Thymus (tissue), 11 donors: Measurements from ENCODE around the gene C17orf67. TPM values are rescaled to one million over a fixed set of nuclear protein-coding genes. Genes with fewer than 3 reads are reported as not detected.

ENCODE experiments used
- DNase-seq, 9 donors: peaks; one replicate each; pipeline ENCODE4 v3.0.0-alpha.2; 2013; ENCODE audit warnings: low spot score in 9 of 9, low read depth in 6 of 9, missing footprints in 1 of 9
- H3K27ac ChIP-seq, 2 donors: one replicate each; pipeline ENCODE4 v1.5.1; 2013; ENCODE audit warnings: control low read depth in 1 of 2, low read depth in 1 of 2, low read length in 1 of 2, mild to moderate bottlenecking in 1 of 2, moderate library complexity in 1 of 2
- H3K27me3 ChIP-seq, 2 donors: one replicate each; pipeline ENCODE4 v1.5.1; 2013; ENCODE audit warnings: low read length in 1 of 2; ENCODE audit not compliant: control insufficient read depth in 2 of 2, insufficient read depth in 1 of 2
- H3K36me3 ChIP-seq, 2 donors: one replicate each; pipeline ENCODE4 v1.5.1; 2013; ENCODE audit warnings: low read length in 1 of 2, mild to moderate bottlenecking in 1 of 2, moderate library complexity in 1 of 2; ENCODE audit not compliant: control insufficient read depth in 2 of 2, insufficient read depth in 2 of 2
- H3K4me1 ChIP-seq, 2 donors: one replicate each; pipeline ENCODE4 v1.5.1; 2013; ENCODE audit warnings: low read length in 2 of 2; ENCODE audit not compliant: control insufficient read depth in 2 of 2, insufficient read depth in 2 of 2
- H3K4me3 ChIP-seq, 2 donors: one replicate each; pipeline ENCODE4 v1.5.1; 2013; ENCODE audit warnings: low read length in 2 of 2, control low read depth in 1 of 2, mild to moderate bottlenecking in 1 of 2
- H3K9me3 ChIP-seq, 2 donors: one replicate each; pipeline ENCODE4 v1.5.1; 2013; ENCODE audit warnings: low read length in 1 of 2, mild to moderate bottlenecking in 1 of 2; ENCODE audit not compliant: control insufficient read depth in 2 of 2, insufficient read depth in 1 of 2
- WGBS: extraction: QIAGEN DNeasy Blood & Tissue Kit; methylation state at CpG from one replicate; pipeline ENCODE4 v1.1.7; 2013; 5-methylcytosine and 5-hydroxymethylcytosine counted together
- polyA plus RNA-seq: library from polyadenylated mRNA; stranded (reverse); fragments of 200-250 nt; gene quantifications from one replicate; pipeline ENCODE4 v1.2.3, GENCODE V29; 2013
- total RNA-seq: library from RNA; stranded (reverse); fragments of 120-200 nt; gene quantifications from one replicate; pipeline ENCODE4 v1.2.4, GENCODE V29; 2013
- donor health status: healthy.

C17orf67 gene
- total and polyA plus RNA-seq, 2 donors, result 8.0 to 14.0 TPM

DNA sequence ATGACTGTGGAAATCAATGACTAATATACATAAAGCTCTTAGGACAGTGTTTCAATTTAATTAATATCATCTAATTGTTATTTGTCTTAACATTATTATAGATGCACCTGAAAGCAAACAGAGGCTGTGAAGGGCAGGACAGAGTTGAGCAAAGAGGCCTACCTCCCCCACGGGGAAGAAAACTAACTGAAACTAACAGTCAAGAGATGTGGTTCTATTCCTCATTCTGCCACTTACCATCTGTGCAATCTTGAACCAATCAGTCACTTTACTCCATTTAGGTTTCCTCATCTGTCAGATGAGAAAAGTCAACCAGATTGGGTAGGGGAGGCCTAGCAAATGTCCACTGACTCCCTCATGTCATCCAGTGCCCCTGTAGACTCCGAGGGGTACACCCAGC lies 59.1 kb downstream of the C17orf67 start:
- DNase-seq, result no peak
- whole genome bisulfite sequencing, result 79% methylated on average over 2 of the region's 2 CpGs
- no peak overlapping the region for H3K27ac ChIP-seq
- no peak overlapping the region for H3K4me3 ChIP-seq
- no peaks in the 10 kb centered on the region for H3K36me3 ChIP-seq
- no peaks in the 10 kb centered on the region for H3K27me3 ChIP-seq
- H3K9me3 ChIP-seq, result no peaks in the 10 kb centered on the region
- H3K4me1 ChIP-seq, result peaks cover 6 to 19% of the 10 kb centered on the region in 2 donors

GRCh38 chr17:56773124-56773523 lies 60.6 kb downstream of the C17orf67 start:
- peaks cover 0 to 9% of the 10 kb centered on the region in 2 donors for H3K4me1 ChIP-seq
- H3K4me3 ChIP-seq, result no peak overlapping the region
- H3K27ac ChIP-seq, result no peak overlapping the region
- no peaks in the 10 kb centered on the region for H3K36me3 ChIP-seq
- DNase-seq, result no peak
- WGBS, result 95% methylated on average over 3 of the region's 3 CpGs
- no peaks in the 10 kb centered on the region for H3K27me3 ChIP-seq
- no peaks in the 10 kb centered on the region for H3K9me3 ChIP-seq

GRCh38 chr17:56772442-56772841 lies 61.3 kb downstream of the C17orf67 start:
- 96% methylated on average over 8 of the region's 8 CpGs for WGBS
- Histone ChIP-seq H3K4me3 (no peak overlapping the region), H3K27ac (no peak overlapping the region), H3K27me3 (no peaks in the 10 kb centered on the region), H3K9me3 (no peaks in the 10 kb centered on the region), H3K4me1 (peaks cover 0 to 6% of the 10 kb centered on the region in 2 donors), H3K36me3 (no peaks in the 10 kb centered on the region)
- DNase-seq, result no peak

DNA sequence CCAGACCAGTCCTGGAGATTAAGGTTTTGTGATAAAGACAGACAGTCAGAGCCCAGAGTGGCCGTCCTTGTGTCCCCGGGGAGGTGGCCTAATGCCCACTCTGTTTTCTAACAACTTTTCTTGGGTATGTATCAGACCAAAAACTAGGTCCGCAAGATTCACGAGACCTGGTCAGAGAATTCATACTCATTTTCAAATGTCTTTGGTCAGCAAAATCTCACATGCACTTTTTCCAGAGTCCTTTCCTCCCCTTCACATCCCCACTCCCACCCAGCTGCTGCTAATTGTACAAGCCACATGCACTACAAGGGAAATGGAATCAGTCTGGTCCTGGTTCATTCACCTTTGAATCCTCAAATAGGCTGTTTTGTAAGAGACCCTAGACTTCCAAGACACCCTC lies 61.7 kb downstream of the C17orf67 start:
- H3K4me1 ChIP-seq, result peaks cover 0 to 6% of the 10 kb centered on the region in 2 donors
- WGBS, result 96% methylated on average over 4 of the region's 4 CpGs
- H3K27me3 ChIP-seq, result no peaks in the 10 kb centered on the region
- H3K36me3 ChIP-seq, result no peaks in the 10 kb centered on the region
- no peak overlapping the region for H3K4me3 ChIP-seq
- no peaks in the 10 kb centered on the region for H3K9me3 ChIP-seq
- H3K27ac ChIP-seq, result no peak overlapping the region
- DNase-seq, result no peak

DNA sequence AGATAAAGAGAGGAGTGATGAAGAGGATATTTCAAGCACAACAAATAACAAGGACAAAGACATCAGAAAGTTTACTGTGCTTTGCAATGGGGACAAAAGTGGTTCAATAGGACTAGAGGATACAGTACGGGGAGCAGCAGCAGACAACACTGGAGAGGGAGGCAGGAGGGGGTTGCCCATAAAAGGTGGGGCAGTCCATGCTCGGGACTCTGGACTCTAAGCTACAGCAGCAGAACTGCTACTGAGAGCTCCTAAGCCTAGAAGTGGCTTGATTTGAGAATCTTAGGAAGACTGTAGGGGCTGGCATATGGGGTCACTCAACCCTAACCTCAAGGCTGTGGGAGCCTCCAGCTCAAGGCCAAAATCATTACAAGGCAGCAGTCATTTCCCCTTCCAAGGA lies 62.2 kb downstream of the C17orf67 start:
- H3K27ac ChIP-seq, result no peak overlapping the region
- DNase-seq, result no peak
- H3K4me3 ChIP-seq, result no peak overlapping the region
- H3K4me1 ChIP-seq, result peaks cover 0 to 6% of the 10 kb centered on the region in 2 donors
- H3K27me3 ChIP-seq, result no peaks in the 10 kb centered on the region
- H3K36me3 ChIP-seq, result no peaks in the 10 kb centered on the region
- no peaks in the 10 kb centered on the region for H3K9me3 ChIP-seq
- WGBS, result 98% methylated on average over 2 of the region's 2 CpGs

DNA sequence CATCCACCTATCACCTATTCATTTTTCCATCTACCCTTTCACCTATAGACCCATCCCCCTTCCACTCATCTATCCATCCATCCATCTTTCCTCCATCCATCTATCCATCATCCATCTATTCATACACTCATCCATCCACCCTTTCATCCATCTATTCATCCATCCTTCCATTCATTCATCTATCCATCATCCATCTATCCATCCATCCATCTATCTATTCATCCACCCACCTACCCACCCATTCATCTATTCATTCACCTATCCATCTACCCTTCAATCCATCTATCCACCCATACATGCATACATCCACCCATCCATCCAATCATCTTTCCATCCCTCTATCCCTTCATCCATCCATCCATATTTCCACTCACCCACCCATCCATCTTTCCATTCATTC lies 63.3 kb downstream of the C17orf67 start:
- DNase-seq, result no peak
- Histone ChIP-seq H3K27ac (no peak overlapping the region), H3K9me3 (no peaks in the 10 kb centered on the region), H3K4me1 (peaks cover 0 to 6% of the 10 kb centered on the region in 2 donors), H3K4me3 (no peak overlapping the region), H3K36me3 (no peaks in the 10 kb centered on the region), H3K27me3 (no peaks in the 10 kb centered on the region)

DNA sequence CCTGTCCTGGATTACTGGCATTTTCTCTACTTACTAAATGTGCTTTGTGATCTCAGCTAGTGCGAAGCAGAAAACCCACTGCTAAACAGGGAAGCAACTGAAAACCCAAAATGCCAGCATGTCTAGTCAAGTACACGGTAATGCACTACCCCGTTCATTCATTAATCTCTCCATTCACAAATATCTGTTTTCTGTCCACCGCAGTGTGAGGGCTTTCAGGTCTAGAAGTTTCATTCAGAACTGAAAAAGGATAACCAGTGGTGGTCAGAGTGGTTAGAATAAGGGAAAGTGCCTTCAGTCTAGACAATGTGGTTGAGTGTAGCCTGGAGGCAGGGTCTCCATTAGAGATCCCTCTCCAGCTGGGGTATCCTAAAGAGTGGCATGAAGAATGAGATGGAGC lies 68.3 kb downstream of the C17orf67 start:
- Histone ChIP-seq H3K4me1 (peaks cover 0 to 15% of the 10 kb centered on the region in 2 donors), H3K4me3 (no peak overlapping the region), H3K27ac (no peak overlapping the region), H3K27me3 (no peaks in the 10 kb centered on the region), H3K36me3 (no peaks in the 10 kb centered on the region), H3K9me3 (peaks cover 0 to 4% of the 10 kb centered on the region in 2 donors)
- 97% methylated on average over 4 of the region's 4 CpGs for WGBS
- DNase-seq, result no peak

DNA sequence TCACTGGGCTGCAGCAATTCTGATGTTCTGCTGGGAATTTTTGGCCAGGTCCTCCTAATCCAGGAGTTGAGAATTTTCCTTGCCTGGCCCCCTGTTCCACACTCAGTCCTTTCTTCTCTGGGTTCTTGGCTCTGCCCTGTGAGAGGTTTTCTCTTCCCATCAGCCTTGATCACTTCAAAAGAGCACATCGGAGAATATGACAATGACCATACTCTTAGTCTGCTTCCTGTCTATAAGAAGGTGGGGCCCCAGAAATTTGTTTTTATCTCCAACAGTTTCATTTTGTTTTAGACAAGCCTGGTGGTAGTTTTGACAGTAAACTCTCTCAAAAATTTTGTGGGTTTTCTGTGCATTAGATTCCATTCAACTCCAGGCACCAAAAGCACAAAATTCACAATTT lies 70.7 kb downstream of the C17orf67 start:
- Histone ChIP-seq H3K4me1 (peaks cover 0 to 9% of the 10 kb centered on the region in 2 donors), H3K4me3 (no peak overlapping the region), H3K27me3 (no peaks in the 10 kb centered on the region), H3K9me3 (peaks cover 0 to 4% of the 10 kb centered on the region in 2 donors), H3K36me3 (no peaks in the 10 kb centered on the region), H3K27ac (no peak overlapping the region)
- 7% methylated on average over 1 of the region's 1 CpG for WGBS
- peak in 1 of 9 donors; percentile 69 for DNase-seq

DNA sequence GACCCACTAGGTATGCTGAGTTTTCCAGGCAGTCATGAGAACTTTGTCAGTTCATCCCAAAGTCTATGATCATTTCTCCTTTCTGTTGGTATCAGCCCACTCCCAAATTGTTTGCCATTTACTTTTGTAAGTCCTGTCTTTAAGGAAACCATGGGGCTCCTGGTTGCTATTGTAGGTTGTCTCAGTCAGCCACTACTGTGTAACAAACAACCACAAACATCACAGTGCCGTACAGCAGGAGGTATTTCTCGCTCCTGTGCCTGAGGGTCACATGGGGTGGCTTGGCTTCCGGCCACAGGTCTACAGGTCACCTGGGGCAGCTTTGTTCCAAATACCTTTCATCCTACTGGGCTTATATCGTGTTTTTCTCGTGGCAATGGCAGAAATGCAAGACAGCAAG lies 71.6 kb downstream of the C17orf67 start:
- Histone ChIP-seq H3K36me3 (no peaks in the 10 kb centered on the region), H3K9me3 (peaks cover 0 to 4% of the 10 kb centered on the region in 2 donors), H3K27me3 (no peaks in the 10 kb centered on the region), H3K27ac (no peak overlapping the region), H3K4me3 (no peak overlapping the region), H3K4me1 (peaks cover 0 to 9% of the 10 kb centered on the region in 2 donors)
- DNase-seq, result no peak
- 98% methylated on average over 5 of the region's 5 CpGs for WGBS

- Histone ChIP-seq H3K27ac (no peak overlapping the region), H3K9me3 (peaks cover 0 to 4% of the 10 kb centered on the region in 2 donors), H3K4me1 (peaks cover 0 to 13% of the 10 kb centered on the region in 2 donors), H3K36me3 (no peaks in the 10 kb centered on the region), H3K4me3 (no peak overlapping the region), H3K27me3 (no peaks in the 10 kb centered on the region)
- DNase-seq, result no peak
- 96% methylated on average over 2 of the region's 2 CpGs for WGBS
These were observed 72.3 kb downstream of the C17orf67 start for GRCh38 chr17:56761387-56761786.
